Activated naive CD8-positive, alpha-beta T cell (primary cell): ENCODE results near the gene ZNRF4.

Experiments used
- H3K27ac Mint-ChIP-seq: one replicate; pipeline ENCODE4 v1.8.0; 2021; ENCODE audit warnings: mixed read lengths
- H3K27me3 Mint-ChIP-seq: one replicate; pipeline ENCODE4 v1.8.0; 2021; ENCODE audit warnings: mixed read lengths
- H3K36me3 Mint-ChIP-seq: one replicate; pipeline ENCODE4 v1.8.0; 2021; ENCODE audit warnings: mixed read lengths
- H3K4me1 Mint-ChIP-seq: one replicate; pipeline ENCODE4 v1.8.0; 2021; ENCODE audit warnings: low read depth, mixed read lengths
- H3K4me3 Mint-ChIP-seq: one replicate; pipeline ENCODE4 v1.8.0; 2021; ENCODE audit warnings: mild to moderate bottlenecking, mixed read lengths
- H3K9me3 Mint-ChIP-seq: one replicate; pipeline ENCODE4 v1.8.0; 2021; ENCODE audit warnings: low read depth, mixed read lengths

Gene ZNRF4

DNA sequence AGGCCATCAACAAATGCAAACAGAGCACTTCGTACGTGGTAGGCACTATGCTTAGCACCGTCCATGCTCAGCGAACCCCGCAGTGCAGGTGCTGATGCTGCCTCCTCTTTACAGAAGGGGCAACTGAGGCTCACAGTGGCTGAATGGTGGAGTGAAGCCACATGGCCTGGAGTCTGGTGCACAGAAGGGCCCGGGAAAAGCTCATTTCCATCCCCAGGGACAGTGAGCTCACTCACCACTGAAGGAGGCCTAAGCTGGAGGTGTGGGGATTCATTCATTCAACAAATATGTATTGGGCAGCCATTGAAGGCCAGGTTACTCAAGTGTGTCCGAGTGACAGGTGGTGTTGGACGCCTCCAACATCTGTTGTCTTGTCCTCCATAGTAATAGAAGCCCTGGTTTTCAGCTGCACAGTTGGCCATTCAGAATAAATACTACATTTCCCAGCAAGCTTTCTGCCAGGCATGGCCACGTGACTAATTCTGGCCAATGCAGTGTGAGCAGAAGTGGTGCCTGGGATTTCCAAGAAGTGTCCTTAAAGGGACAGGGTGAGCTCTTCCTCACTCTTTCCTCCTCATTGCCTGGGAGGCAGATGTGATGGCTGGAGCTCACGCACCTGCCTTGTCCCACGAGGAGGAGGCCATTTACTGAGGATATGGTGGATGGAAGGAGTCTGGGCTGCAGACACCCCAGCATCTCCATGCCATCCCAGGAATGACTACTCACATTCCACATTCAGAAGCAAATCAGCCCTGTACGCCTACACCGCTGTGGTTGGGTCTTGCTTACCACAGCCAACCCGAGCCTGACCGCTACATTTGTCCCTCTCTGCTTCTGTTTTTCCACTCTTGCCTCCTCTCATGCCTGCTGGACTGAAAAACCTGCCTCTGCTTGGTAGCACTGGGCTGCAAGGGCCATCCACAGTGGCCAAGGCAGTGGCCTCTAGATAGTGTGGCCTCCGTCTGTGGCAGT, 2.3 kb upstream of the ZNRF4 start:
- Mint-ChIP-seq H3K4me1 (peaks cover 2% of the 10 kb centered on the region), H3K36me3 (no peaks in the 10 kb centered on the region), H3K27me3 (peaks cover 13% of the 10 kb centered on the region), H3K4me3 (no peak overlapping the region), H3K27ac (no peak overlapping the region), H3K9me3 (no peaks in the 10 kb centered on the region)

DNA sequence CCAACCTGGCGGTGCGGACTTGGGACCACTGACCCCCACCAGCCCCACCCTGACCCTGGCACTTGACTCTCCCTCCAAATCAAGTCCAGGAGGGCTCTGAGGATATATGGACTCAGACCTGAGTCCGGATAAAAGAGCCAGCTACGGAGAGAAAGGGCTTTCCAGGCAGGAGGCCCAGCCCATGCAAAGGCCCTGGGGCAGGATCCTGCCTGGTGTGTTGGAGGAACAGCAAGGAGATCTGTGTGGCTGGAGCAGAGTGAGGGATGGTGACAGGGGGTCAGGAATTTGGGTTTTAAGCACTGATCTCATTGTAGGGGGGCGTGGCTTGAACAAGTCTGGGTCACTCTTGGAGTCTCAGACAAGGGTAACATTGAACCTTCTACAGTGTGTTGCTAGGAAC, 474 bp upstream of the ZNRF4 start:
- no peak overlapping the region for H3K4me3 Mint-ChIP-seq
- H3K36me3 Mint-ChIP-seq, result no peaks in the 10 kb centered on the region
- H3K27me3 Mint-ChIP-seq, result peaks cover 5% of the 10 kb centered on the region
- no peaks in the 10 kb centered on the region for H3K9me3 Mint-ChIP-seq
- no peak overlapping the region for H3K27ac Mint-ChIP-seq
- no peaks in the 10 kb centered on the region for H3K4me1 Mint-ChIP-seq

DNA sequence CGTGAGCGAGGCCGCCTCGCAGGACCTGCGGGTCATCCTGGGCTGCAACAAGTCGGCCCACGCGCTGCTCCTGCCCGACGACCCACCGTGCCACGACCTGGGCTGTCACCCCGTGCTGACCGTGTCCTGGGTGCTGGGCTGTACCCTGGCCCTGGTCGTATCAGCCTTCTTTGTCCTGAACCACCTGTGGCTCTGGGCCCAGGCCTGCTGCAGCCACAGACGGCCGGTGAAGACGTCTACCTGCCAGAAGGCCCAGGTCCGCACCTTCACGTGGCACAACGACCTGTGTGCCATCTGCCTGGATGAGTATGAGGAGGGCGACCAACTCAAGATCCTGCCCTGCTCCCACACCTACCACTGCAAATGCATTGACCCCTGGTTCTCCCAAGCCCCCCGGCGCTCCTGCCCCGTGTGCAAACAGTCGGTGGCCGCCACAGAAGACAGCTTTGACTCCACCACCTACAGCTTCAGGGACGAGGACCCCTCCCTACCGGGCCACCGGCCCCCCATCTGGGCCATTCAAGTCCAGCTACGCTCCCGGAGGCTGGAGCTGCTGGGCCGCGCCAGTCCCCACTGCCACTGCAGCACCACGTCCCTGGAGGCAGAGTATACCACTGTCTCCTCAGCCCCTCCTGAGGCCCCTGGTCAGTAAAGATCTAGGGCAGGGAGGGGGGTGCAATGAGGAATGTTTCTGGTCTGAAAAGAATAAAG, 1.1 kb downstream of the ZNRF4 start:
- no peaks in the 10 kb centered on the region for H3K9me3 Mint-ChIP-seq
- H3K4me3 Mint-ChIP-seq, result no peak overlapping the region
- no peak overlapping the region for H3K27ac Mint-ChIP-seq
- no peaks in the 10 kb centered on the region for H3K4me1 Mint-ChIP-seq
- no peaks in the 10 kb centered on the region for H3K36me3 Mint-ChIP-seq
- H3K27me3 Mint-ChIP-seq, result no peaks in the 10 kb centered on the region

DNA sequence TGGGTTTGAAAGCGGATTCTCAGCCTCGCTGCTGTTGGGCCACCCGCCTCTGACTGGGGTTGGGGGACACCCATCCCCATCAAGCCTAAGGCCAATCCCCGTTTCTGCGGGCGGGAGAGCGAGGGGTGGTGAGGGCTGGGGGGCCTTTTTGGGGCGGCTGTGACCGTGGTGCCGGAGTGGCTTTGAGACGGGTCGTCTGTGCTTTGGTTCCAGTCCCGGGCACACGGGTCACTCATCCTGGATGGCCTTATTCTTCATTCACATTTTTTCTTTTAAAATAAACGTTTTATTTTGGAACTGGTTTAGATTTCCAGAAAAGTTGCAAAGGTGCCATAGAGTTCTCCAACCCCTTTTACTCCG, 1.6 kb downstream of the ZNRF4 start:
- Mint-ChIP-seq H3K27ac (no peak overlapping the region), H3K27me3 (no peaks in the 10 kb centered on the region), H3K9me3 (no peaks in the 10 kb centered on the region), H3K4me1 (no peaks in the 10 kb centered on the region), H3K36me3 (no peaks in the 10 kb centered on the region), H3K4me3 (no peak overlapping the region)

DNA sequence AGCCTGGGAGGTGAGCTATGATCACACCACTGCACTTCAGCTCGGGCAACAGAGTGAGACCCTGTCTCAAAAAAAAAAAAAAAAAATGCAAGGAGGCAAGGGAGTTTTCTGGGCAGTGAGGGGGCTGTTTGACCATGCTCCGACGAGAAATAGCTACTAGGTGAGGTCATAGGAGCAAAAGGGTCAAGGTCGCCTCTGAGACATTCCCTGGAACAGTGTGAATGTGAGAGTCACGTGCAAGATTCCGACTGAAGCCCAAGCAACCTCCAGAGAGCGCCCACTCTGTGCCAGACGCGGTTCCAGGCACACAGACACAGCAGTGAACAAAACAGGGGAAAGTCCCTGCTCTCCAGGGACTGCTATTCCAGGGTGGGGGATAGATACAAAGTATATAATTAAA, 2.5 kb downstream of the ZNRF4 start:
- Mint-ChIP-seq H3K4me3 (no peak overlapping the region), H3K9me3 (no peaks in the 10 kb centered on the region), H3K27ac (no peak overlapping the region), H3K27me3 (no peaks in the 10 kb centered on the region), H3K4me1 (no peaks in the 10 kb centered on the region), H3K36me3 (no peaks in the 10 kb centered on the region)

DNA sequence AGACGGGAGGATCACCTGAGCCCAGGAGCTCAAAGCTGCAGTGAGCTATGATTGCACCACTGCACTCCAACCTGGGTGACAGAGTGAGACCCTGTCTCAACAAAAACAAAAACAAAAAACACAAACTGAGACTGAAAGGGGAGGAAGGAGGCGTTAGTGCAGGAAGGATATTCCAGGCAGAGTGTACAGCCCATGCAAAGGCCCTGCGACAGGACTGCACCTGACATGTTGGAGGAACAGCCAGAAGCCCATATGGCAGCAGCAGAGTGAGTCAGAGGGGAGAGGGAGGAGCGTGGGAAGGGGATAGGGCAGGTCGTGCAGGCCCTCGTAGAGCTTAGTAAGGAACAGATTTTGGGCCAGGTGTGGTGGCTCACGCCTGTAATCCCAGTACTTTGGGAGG, 3.2 kb downstream of the ZNRF4 start:
- Mint-ChIP-seq H3K4me3 (no peak overlapping the region), H3K27ac (no peak overlapping the region), H3K4me1 (no peaks in the 10 kb centered on the region), H3K36me3 (no peaks in the 10 kb centered on the region), H3K9me3 (no peaks in the 10 kb centered on the region), H3K27me3 (no peaks in the 10 kb centered on the region)

DNA sequence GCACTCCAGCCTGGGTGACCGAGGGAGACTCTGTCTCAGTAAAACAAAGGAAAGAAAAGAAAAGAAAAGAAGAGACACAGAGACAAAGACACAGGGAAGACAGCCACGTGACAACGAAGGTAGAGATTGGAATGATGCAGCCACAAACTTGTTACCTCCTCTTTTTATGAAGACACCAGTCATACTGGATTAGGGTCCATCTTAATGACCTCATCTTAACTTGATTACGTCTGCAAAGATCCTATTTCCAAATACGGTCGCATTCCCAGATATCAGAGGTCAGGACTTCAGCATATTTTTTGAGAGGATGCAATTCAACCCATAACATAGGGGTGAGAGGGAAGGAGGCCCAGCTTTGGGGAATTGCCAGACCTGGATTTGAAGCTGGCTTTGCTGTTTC, 4.1 kb downstream of the ZNRF4 start:
- Mint-ChIP-seq H3K36me3 (no peaks in the 10 kb centered on the region), H3K27me3 (peaks cover 5% of the 10 kb centered on the region), H3K4me3 (no peak overlapping the region), H3K27ac (no peak overlapping the region), H3K4me1 (no peaks in the 10 kb centered on the region), H3K9me3 (no peaks in the 10 kb centered on the region)

DNA sequence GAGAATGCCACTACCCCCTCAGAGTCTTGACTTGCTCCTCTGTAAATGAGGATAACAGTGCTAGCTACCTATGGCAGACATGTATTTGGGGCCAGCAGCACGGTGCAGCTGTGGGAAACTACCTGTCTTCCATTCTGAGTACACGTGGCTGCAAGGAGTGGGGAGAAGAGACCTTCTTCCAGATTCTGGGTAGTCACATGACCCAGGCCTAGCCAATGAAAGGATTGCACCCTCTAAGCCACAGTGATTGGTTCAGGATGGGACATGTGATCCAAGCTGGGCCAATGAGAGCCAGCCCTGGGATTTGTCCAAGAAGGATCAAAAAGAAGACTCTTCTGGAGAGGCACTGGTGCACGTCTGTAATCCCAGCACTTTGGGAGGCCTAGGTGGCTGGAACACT, 5.5 kb downstream of the ZNRF4 start:
- no peaks in the 10 kb centered on the region for H3K9me3 Mint-ChIP-seq
- H3K4me1 Mint-ChIP-seq, result no peaks in the 10 kb centered on the region
- peaks cover 10% of the 10 kb centered on the region for H3K27me3 Mint-ChIP-seq
- H3K4me3 Mint-ChIP-seq, result no peak overlapping the region
- H3K36me3 Mint-ChIP-seq, result no peaks in the 10 kb centered on the region
- H3K27ac Mint-ChIP-seq, result no peak overlapping the region

DNA sequence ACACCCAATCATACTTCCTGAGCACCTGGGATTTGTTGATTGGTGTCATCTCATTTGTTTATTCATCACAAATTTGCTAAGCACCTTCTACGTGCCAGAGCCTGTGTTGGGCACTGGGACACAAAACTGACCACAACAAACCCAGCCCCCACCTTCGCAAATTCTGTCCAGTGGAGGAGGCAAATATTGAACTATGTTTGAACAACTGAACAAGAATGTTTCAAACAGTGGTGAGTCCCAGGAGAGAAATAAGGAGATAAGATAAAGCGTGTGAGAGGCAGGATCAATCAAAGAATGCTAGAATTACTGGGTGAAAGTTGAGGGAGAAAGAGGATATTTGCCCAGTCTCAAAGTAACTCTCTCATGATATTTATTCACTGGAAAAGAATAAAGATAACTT, 8.7 kb downstream of the ZNRF4 start:
- H3K27ac Mint-ChIP-seq, result no peak overlapping the region
- H3K4me1 Mint-ChIP-seq, result no peaks in the 10 kb centered on the region
- H3K36me3 Mint-ChIP-seq, result no peaks in the 10 kb centered on the region

DNA sequence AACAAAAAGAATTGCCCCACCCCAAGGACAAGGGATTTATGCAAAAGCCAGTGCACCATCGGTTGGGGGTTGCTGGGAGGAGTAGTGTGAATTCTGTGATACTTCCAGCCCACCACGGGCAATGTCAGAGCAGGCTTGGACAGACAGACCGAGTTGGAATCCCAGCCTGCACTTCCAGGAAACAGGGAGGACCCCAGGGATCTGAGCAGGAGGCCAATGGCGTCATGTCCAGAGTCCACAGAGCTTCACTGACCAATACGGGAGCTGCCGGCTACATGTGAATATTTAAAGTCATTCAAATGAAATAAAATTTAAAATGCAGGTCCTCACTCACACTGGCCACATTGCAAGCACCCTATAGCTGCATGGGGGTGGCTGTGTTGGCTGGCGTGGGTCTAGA, 10.9 kb downstream of the ZNRF4 start:
- H3K9me3 Mint-ChIP-seq, result no peaks in the 10 kb centered on the region
- peaks cover 14% of the 10 kb centered on the region for H3K27me3 Mint-ChIP-seq
- H3K27ac Mint-ChIP-seq, result no peak overlapping the region
- no peaks in the 10 kb centered on the region for H3K36me3 Mint-ChIP-seq
- H3K4me1 Mint-ChIP-seq, result no peaks in the 10 kb centered on the region
- H3K4me3 Mint-ChIP-seq, result no peak overlapping the region

More for the DNA sequence above, 8.7 kb downstream of the ZNRF4 start:
- Mint-ChIP-seq H3K27me3 (peaks cover 14% of the 10 kb centered on the region), H3K9me3 (no peaks in the 10 kb centered on the region), H3K4me3 (no peak overlapping the region)

DNA sequence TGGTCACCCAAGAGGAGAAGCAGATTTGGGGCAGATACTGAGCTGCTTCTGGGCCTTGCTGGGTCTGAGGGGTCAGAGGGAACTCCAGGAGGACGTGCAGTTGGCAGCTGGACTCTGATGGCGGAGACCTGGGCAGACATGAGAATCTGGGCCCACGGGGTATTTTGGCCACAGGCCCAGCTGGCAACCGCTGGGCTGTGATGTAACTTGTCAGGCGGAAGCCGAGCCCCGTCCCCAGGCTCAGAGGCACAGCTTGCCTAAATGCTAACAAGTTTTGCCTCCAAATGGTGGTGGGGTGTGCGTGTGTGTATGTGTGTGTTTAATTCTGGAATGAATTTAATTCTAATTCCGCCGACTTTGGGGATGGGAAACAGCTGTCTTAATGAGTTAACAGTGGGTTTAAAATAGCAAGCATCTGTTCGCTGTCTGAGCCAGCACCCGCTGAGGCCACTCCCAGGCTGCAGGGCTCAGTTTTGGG, 11.6 kb downstream of the ZNRF4 start:
- no peaks in the 10 kb centered on the region for H3K4me1 Mint-ChIP-seq

DNA sequence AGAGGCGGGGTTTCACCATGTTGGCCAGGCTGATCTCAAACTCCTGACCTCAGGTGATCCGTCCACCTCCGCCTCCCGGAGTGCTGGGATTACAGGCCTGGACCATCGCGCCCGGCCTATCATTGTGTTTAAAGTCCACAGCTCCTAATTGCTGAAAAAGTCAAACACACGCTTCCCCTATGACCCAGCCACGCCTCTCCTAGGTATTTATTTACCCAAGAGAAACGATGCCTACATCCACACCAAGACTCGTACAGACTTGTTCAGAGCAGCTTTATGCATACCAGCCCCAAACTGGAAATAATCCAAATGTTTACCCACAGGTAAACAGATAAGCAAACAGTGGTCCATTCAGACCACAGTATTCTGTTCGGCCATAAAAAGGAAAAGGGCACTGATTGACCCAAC, 15.1 kb downstream of the ZNRF4 start:
- no peaks in the 10 kb centered on the region for H3K36me3 Mint-ChIP-seq
- no peak overlapping the region for H3K4me3 Mint-ChIP-seq
- H3K4me1 Mint-ChIP-seq, result no peaks in the 10 kb centered on the region
- H3K27ac Mint-ChIP-seq, result no peak overlapping the region
- peaks cover 8% of the 10 kb centered on the region for H3K27me3 Mint-ChIP-seq
- H3K9me3 Mint-ChIP-seq, result no peaks in the 10 kb centered on the region

More for the DNA sequence above, 11.6 kb downstream of the ZNRF4 start:
- H3K27ac Mint-ChIP-seq, result no peak overlapping the region
- no peak overlapping the region for H3K4me3 Mint-ChIP-seq
- no peaks in the 10 kb centered on the region for H3K9me3 Mint-ChIP-seq
- no peaks in the 10 kb centered on the region for H3K36me3 Mint-ChIP-seq
- peaks cover 14% of the 10 kb centered on the region for H3K27me3 Mint-ChIP-seq

DNA sequence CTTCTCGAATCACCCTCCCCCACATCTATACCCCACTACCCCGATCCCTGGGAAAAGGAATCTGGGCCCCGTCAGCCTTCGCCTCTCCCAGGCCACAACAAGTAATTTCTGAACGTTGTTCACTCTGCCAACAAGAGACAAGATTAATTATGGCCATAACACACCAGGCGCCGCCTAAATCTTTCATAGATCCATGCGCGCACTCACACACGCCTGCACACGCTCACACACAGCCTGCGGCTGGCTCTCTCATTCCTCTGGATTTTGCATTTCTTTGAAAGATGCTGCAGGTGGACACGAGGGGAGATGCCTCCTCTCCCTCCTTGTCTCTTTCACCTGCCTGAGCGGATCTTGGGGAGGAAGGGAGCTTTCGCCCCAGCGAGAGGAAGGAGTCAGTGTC, 17.1 kb downstream of the ZNRF4 start:
- Mint-ChIP-seq H3K9me3 (no peaks in the 10 kb centered on the region), H3K27ac (no peak overlapping the region), H3K27me3 (peaks cover 2% of the 10 kb centered on the region), H3K36me3 (no peaks in the 10 kb centered on the region), H3K4me1 (no peaks in the 10 kb centered on the region), H3K4me3 (no peak overlapping the region)

DNA sequence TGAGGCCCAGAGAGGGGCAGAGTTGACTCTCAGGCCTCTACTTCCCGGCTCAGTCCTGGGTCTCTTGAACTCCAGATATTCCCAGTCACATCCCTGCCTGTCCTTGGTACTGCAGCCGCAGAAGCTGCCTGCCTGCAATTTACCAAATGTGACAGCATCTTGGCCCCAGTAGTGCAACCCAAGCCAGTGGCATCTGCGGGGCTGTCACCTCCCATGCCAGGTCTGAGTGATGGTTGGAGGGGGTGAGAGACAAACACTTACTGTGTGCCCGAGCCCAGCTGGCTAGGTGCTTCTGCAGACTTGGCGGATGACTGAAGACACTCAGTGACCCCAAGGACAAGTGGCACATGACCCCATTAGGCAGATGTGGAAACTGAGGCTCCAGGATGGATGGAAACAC, 18.4 kb downstream of the ZNRF4 start:
- Mint-ChIP-seq H3K27ac (no peak overlapping the region), H3K9me3 (no peaks in the 10 kb centered on the region), H3K36me3 (no peaks in the 10 kb centered on the region), H3K4me3 (no peak overlapping the region), H3K27me3 (peaks cover 7% of the 10 kb centered on the region), H3K4me1 (no peaks in the 10 kb centered on the region)

DNA sequence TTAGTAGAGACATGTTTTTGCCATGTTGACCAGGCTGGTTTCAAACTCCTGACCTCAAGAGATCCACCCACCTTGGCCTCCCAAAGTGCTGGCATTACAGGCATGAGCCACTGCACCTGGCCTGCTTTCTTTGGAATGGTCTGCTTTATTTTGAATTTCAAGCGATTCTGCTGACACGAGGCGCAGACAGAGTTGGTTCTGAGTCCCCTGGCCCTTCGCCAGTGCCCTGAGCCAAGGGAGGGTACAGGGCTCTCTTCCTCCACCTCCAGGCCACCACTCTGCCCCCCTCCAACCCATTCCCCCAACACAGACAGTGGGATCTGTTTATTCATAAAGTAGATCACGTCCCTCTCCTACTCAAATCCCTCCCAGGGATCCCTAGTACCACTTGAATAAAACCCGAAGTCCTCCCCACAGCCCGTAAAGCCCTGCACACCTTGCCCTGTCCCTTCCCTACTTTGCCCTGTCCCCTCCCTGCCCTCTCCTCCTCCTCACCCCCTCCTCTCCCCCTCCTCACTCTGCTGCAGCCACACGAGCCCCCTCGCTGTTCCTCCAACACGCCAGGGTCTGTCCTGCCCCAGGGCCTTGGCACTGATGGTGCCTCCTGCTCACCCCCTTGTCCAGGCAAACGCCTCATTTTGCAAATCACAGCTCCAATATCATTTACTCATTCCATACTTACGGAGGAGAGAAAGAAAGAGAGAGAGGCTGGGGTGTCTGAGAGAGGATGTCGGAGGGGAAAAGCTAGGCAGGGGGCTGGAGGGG, 22.4 kb downstream of the ZNRF4 start:
- Mint-ChIP-seq H3K9me3 (peaks cover 3% of the 10 kb centered on the region), H3K4me3 (no peak overlapping the region), H3K27ac (no peak overlapping the region), H3K36me3 (no peaks in the 10 kb centered on the region), H3K27me3 (peaks cover 29% of the 10 kb centered on the region), H3K4me1 (no peaks in the 10 kb centered on the region)
